Measurements from ENCODE around the gene MAST4. TPM values are rescaled to one million over a fixed set of nuclear protein-coding genes. Genes with fewer than 3 reads are reported as not detected.

Gene MAST4
- total and polyA plus RNA-seq, 2 of the 13 experiments (the other 11 are each of a cell fraction or from before 2014, with no cell fraction given), result 3.4 to 3.7 TPM

DNA sequence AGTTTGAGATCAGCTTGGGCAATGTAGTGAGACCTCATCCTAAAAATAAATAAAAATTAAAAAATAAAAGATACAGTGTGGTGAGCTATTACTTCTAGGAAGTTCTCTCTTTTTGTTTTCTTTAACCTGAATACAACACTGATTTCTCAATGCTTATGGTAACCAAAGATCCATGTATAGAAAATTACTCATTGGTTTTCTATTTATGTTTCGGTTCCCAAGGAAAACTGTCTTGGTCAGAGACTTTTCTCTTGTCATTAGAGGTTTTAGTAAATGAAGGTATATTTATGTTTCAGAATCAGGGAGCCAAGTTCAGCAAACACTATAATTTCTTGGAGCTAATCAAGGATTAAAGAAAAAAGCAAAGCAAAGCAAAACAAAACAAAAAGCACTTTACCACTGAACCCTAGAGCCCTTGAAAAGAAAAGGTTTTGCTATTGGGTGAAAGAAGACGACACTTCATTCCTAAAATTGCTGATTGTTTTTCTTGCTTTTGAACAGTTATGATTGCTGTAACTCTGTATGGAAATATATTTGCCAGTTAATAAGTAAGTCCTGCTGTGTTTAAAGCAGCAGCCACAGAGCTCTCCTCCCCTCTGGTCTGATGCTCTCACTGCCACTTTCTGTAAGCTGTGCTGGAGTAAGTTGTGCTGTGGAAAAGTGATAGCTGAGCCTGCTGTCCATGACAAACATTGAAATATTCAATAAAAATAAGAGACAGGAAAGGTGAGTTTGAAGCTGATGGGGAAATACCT lies 302.2 kb downstream of the MAST4 start (continued):
- TF ChIP-seq ZNF333 (CRISPR knock-in tag; IDR thresholded peaks at IDR 0.05; ENCODE audit: borderline replicate concordance), result no peak
- TF ChIP-seq RFX1 (IDR thresholded peaks at IDR 0.05), result no peak
- TF ChIP-seq ZNF33A (CRISPR knock-in tag; IDR thresholded peaks at IDR 0.05; ENCODE audit: borderline replicate concordance), result no peak
- TF ChIP-seq PAXIP1 (CRISPR knock-in tag; conservative IDR thresholded peaks at IDR 0.05), result no peak
- TF ChIP-seq ZNF382 (CRISPR knock-in tag; IDR thresholded peaks at IDR 0.05; ENCODE audit: borderline replicate concordance), result no peak
- TF ChIP-seq ZSCAN25 (CRISPR knock-in tag; IDR thresholded peaks at IDR 0.05), result no peak
- TF ChIP-seq NFKBIZ (CRISPR knock-in tag; IDR thresholded peaks at IDR 0.05), result no peak
- TF ChIP-seq, protein P1, sequence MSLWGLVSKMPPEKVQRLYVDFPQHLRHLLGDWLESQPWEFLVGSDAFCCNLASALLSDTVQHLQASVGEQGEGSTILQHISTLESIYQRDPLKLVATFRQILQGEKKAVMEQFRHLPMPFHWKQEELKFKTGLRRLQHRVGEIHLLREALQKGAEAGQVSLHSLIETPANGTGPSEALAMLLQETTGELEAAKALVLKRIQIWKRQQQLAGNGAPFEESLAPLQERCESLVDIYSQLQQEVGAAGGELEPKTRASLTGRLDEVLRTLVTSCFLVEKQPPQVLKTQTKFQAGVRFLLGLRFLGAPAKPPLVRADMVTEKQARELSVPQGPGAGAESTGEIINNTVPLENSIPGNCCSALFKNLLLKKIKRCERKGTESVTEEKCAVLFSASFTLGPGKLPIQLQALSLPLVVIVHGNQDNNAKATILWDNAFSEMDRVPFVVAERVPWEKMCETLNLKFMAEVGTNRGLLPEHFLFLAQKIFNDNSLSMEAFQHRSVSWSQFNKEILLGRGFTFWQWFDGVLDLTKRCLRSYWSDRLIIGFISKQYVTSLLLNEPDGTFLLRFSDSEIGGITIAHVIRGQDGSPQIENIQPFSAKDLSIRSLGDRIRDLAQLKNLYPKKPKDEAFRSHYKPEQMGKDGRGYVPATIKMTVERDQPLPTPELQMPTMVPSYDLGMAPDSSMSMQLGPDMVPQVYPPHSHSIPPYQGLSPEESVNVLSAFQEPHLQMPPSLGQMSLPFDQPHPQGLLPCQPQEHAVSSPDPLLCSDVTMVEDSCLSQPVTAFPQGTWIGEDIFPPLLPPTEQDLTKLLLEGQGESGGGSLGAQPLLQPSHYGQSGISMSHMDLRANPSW (CRISPR knock-in tag; IDR thresholded peaks at IDR 0.05; ENCODE audit: borderline replicate concordance), result no peak
- no peak for TF ChIP-seq HNRNPK (IDR thresholded peaks at IDR 0.05; ENCODE audit: low read depth, low read length, poor library complexity, severe bottlenecking)
- TF ChIP-seq ZNF350 (CRISPR knock-in tag; IDR thresholded peaks at IDR 0.05; ENCODE audit: borderline replicate concordance, low read depth), result no peak

All from HepG2 (cell line).